Activated T-cell treated with anti-CD3 and anti-CD28 coated beads, Interleukin-2, amount 50 U/mL, for 24 hours (primary cell): ENCODE measurements around the gene ICAM4.

Experiments
- DNase-seq: peaks from one replicate; pipeline ENCODE4 v3.0.0-alpha.2; 2020
- H3K27ac Mint-ChIP-seq: 2 replicates; pipeline ENCODE4 v1.8.0; 2020; ENCODE audit warnings: mild to moderate bottlenecking, mixed read lengths
- H3K27me3 Mint-ChIP-seq: 2 replicates; pipeline ENCODE4 v1.8.0; 2020; ENCODE audit warnings: mixed read lengths
- H3K36me3 Mint-ChIP-seq: 2 replicates; pipeline ENCODE4 v1.8.0; 2020; ENCODE audit warnings: low read depth, mixed read lengths
- H3K4me1 Mint-ChIP-seq: 2 replicates; pipeline ENCODE4 v1.8.0; 2020; ENCODE audit warnings: low read depth, mixed read lengths
- H3K4me3 Mint-ChIP-seq: 2 replicates; pipeline ENCODE4 v1.8.0; 2020; ENCODE audit warnings: mild to moderate bottlenecking, moderate library complexity, mixed read lengths
- H3K9me3 Mint-ChIP-seq: 2 replicates; pipeline ENCODE4 v1.8.0; 2020; ENCODE audit warnings: mixed read lengths

ICAM4 gene

GRCh38 chr19:10316229-10317044, 29.7 kb downstream of the ICAM4 start:
- H3K4me1 Mint-ChIP-seq, result peaks cover 18% of the 10 kb centered on the region
- no peaks in the 10 kb centered on the region for H3K9me3 Mint-ChIP-seq
- DNase-seq, result no peak
- peak overlapping the region; percentile 93 for H3K27ac Mint-ChIP-seq
- H3K4me3 Mint-ChIP-seq, result peak overlapping the region; percentile 92
- no peaks in the 10 kb centered on the region for H3K27me3 Mint-ChIP-seq
- peaks cover 72% of the 10 kb centered on the region for H3K36me3 Mint-ChIP-seq

DNA sequence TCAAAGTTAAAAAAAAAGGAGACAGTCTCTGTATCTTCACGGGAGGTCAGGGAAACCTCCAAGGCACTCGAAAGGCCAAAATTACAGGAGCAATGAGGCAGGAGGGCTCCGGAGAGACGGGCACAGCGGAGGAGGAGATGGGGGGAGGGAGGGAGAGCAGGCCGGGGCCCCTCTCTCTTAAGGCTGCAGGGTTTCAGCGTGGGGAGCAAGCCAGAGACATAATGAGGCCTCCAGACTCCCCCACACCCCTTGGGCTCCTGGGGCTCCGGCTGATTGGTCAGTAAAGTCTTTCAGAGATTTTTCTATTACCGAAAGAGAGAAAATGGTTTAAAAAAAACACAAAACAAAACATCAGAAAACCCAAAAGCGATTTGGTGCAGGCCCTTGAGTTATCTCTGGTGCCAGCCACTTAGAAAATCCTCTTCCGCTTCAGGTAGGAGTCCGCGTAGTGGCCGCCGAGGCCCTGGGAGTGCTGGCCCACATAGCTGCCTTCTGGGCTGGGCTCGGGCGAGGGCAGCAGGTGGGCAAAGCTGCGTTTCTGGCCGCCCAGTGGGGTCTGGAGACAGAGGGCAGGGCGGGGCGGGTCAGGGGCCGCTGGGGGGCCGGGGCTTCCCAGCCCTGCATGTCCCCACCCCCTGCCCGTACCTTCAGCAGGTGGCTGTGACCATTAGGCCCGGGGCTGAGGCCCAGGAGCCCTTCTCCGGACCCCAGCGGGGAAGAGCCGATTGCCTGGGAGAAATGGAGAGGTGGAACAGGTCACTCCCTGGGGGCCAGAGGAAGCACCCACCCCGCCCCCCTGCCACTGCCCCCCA, 30.5 kb downstream of the ICAM4 start:
- Mint-ChIP-seq H3K9me3 (no peaks in the 10 kb centered on the region), H3K4me3 (no peak overlapping the region), H3K27me3 (no peaks in the 10 kb centered on the region), H3K4me1 (peaks cover 18% of the 10 kb centered on the region), H3K27ac (peak overlapping the region; percentile 93), H3K36me3 (peaks cover 78% of the 10 kb centered on the region)
- no peak for DNase-seq

- Mint-ChIP-seq H3K27ac (no peak overlapping the region), H3K4me1 (peaks cover 18% of the 10 kb centered on the region), H3K9me3 (no peaks in the 10 kb centered on the region), H3K36me3 (peaks cover 83% of the 10 kb centered on the region), H3K4me3 (no peak overlapping the region), H3K27me3 (no peaks in the 10 kb centered on the region)
- DNase-seq, result no peak
These were observed 31.2 kb downstream of the ICAM4 start for GRCh38 chr19:10317857-10318462.

- Mint-ChIP-seq H3K36me3 (peaks cover 85% of the 10 kb centered on the region), H3K9me3 (no peaks in the 10 kb centered on the region), H3K4me3 (no peak overlapping the region), H3K27me3 (no peaks in the 10 kb centered on the region), H3K27ac (no peak overlapping the region), H3K4me1 (peaks cover 18% of the 10 kb centered on the region)
- DNase-seq, result no peak
These were observed 32.3 kb downstream of the ICAM4 start for GRCh38 chr19:10318807-10319682.

- H3K4me3 Mint-ChIP-seq, result no peak overlapping the region
- H3K27ac Mint-ChIP-seq, result no peak overlapping the region
- DNase-seq, result no peak
- peaks cover 6% of the 10 kb centered on the region for H3K4me1 Mint-ChIP-seq
- no peaks in the 10 kb centered on the region for H3K9me3 Mint-ChIP-seq
- H3K27me3 Mint-ChIP-seq, result no peaks in the 10 kb centered on the region
- H3K36me3 Mint-ChIP-seq, result peaks cover 90% of the 10 kb centered on the region
These were observed 34.1 kb downstream of the ICAM4 start for GRCh38 chr19:10320602-10321416.

- Mint-ChIP-seq H3K9me3 (no peaks in the 10 kb centered on the region), H3K4me1 (no peaks in the 10 kb centered on the region), H3K27me3 (no peaks in the 10 kb centered on the region), H3K27ac (no peak overlapping the region), H3K4me3 (no peak overlapping the region), H3K36me3 (peaks cover 90% of the 10 kb centered on the region)
- DNase-seq, result no peak
These were observed 34.7 kb downstream of the ICAM4 start for GRCh38 chr19:10321417-10321797.

- no peaks in the 10 kb centered on the region for H3K27me3 Mint-ChIP-seq
- no peaks in the 10 kb centered on the region for H3K4me1 Mint-ChIP-seq
- H3K27ac Mint-ChIP-seq, result no peak overlapping the region
- no peak for DNase-seq
- no peak overlapping the region for H3K4me3 Mint-ChIP-seq
- H3K9me3 Mint-ChIP-seq, result no peaks in the 10 kb centered on the region
- H3K36me3 Mint-ChIP-seq, result peaks cover 87% of the 10 kb centered on the region
These were observed 35.4 kb downstream of the ICAM4 start for GRCh38 chr19:10321874-10322835.

DNA sequence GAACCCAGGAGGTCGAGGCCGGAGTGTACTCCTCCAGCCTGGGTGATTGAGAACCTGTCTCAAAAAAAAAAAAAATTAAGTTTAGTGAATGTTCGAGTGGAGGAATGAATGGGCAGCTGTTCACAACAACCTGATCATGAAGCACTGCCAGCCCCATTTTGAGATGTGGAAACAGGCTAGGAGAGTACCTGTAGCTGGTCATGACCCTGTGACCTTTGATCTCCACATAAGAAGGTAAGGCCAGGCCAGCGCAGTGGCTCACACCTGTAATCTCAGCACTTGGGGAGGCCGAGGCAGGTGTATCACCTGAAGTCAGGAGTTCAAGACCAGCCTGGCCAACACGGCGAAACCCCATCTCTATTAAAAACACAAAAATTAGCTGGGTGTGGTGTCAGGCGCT, 39.0 kb downstream of the ICAM4 start:
- H3K9me3 Mint-ChIP-seq, result no peaks in the 10 kb centered on the region
- no peak for DNase-seq
- H3K4me3 Mint-ChIP-seq, result no peak overlapping the region
- peaks cover 92% of the 10 kb centered on the region for H3K36me3 Mint-ChIP-seq
- no peaks in the 10 kb centered on the region for H3K27me3 Mint-ChIP-seq
- no peak overlapping the region for H3K27ac Mint-ChIP-seq
- H3K4me1 Mint-ChIP-seq, result peaks cover 6% of the 10 kb centered on the region

DNA sequence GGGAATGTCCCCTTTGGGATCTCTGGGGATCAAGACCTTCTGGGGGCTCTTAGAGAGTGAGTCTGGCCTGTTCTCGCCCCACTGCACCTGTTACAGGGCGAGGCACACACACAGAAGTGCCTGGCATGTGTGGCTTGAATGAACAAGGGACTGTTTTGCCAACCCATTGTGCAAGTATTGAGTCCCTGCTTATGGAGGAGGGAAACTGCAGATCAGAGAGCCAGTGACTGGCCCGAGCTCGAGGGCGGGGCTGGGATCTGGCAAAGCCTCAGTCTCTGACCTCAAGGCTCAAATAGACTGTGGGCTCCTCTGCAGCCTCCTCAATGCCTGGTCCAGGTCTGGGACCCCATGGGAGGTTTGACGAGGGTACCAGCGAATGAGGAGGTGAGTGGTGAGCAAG, 41.0 kb downstream of the ICAM4 start:
- Mint-ChIP-seq H3K4me1 (peaks cover 17% of the 10 kb centered on the region), H3K9me3 (no peaks in the 10 kb centered on the region), H3K4me3 (no peak overlapping the region), H3K36me3 (peaks cover 92% of the 10 kb centered on the region), H3K27me3 (no peaks in the 10 kb centered on the region), H3K27ac (no peak overlapping the region)
- no peak for DNase-seq

- H3K27me3 Mint-ChIP-seq, result no peaks in the 10 kb centered on the region
- DNase-seq, result no peak
- H3K4me3 Mint-ChIP-seq, result no peak overlapping the region
- H3K4me1 Mint-ChIP-seq, result peaks cover 22% of the 10 kb centered on the region
- H3K36me3 Mint-ChIP-seq, result peaks cover 92% of the 10 kb centered on the region
- no peak overlapping the region for H3K27ac Mint-ChIP-seq
- H3K9me3 Mint-ChIP-seq, result no peaks in the 10 kb centered on the region
These were observed 42.0 kb downstream of the ICAM4 start for GRCh38 chr19:10328558-10329429.

- Mint-ChIP-seq H3K36me3 (peaks cover 92% of the 10 kb centered on the region), H3K9me3 (no peaks in the 10 kb centered on the region)
These were observed 42.8 kb downstream of the ICAM4 start for GRCh38 chr19:10329555-10329954.

More at GRCh38 chr19:10329555-10329954, 42.8 kb downstream of the ICAM4 start:
- Mint-ChIP-seq H3K27ac (peak overlapping the region; percentile 41), H3K27me3 (no peaks in the 10 kb centered on the region), H3K4me1 (peaks cover 29% of the 10 kb centered on the region), H3K4me3 (no peak overlapping the region)
- DNase-seq, result no peak
